ENCODE data around the gene ARRB2. TPM values are rescaled to one million over a fixed set of nuclear protein-coding genes. Genes with fewer than 3 reads are reported as not detected.

The ARRB2 gene
- total and polyA plus RNA-seq, 2 of the 13 experiments (the other 11 are each of a cell fraction or from before 2014, with no cell fraction given), result 21.5 to 49.2 TPM

DNA sequence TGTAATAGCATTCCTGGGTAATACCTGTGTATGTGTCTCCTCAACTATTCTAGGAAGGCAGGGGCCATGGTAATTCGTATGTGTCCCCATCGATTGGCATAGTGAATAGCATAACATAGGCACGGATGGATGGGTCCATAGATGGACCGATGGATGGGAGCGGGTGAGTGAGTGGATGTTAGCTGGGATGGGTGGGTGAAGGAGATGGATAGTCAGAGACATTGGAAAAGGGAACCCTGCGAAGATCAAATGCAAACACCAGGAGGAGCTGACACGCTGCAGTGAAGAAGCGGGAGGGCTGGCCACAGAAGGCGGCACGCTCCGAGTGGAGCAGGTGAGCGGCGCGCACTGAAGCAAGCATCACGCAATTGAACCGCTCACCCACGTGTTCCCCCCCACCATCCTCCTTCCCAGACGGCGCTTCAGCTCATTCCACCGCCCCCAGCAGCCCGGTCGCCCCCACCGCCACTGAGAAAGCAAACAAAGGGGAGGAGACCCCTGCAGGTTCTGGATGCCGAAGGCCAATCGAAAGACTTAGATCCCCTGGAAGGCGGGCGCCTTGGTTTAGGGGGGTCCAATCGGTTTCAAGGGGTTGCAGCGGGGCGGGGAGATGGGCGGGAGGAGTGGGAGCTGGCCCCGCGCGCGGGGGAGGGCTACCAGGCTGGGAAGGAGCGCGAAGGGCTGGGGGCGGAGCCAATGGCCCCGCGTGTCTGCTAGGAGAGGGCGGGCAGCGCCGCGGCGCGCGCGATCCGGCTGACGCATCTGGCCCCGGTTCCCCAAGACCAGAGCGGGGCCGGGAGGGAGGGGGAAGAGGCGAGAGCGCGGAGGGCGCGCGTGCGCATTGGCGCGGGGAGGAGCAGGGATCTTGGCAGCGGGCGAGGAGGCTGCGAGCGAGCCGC lies at the start of gene ARRB2 (continued):
- TF ChIP-seq ZBTB40 (IDR thresholded peaks at IDR 0.05) (no peak), ZBTB40 (CRISPR knock-in tag; IDR thresholded peaks at IDR 0.05) (no peak; the same call in 1 of the 2 replicates), ZBTB7B (CRISPR knock-in tag; IDR thresholded peaks at IDR 0.05) (0 out of 2 replicates have a peak, but pooled peaks have one; percentile 24), ZNF160 (CRISPR knock-in tag; IDR thresholded peaks at IDR 0.05) (no peak; the same call in 1 of the 2 replicates), ZNF792 (CRISPR knock-in tag; IDR thresholded peaks at IDR 0.05) (peak; percentile 22; the same call in 1 of the 2 replicates), ASH2L (IDR thresholded peaks at IDR 0.05; ENCODE audit: insufficient read length, low read depth, low read length) (no peak), MIER3 (CRISPR knock-in tag; IDR thresholded peaks at IDR 0.05; ENCODE audit: borderline replicate concordance) (no peak), TAF15 (IDR thresholded peaks at IDR 0.05; ENCODE audit: low read depth, low read length, poor library complexity, severe bottlenecking) (no peak), SMYD3 (CRISPR knock-in tag; IDR thresholded peaks at IDR 0.05) (no peak), ZFP90 (CRISPR knock-in tag; IDR thresholded peaks at IDR 0.05; ENCODE audit: borderline replicate concordance) (no peak), NFIC (IDR thresholded peaks at IDR 0.05; ENCODE audit: low read length) (no peak), ZNF691 (CRISPR knock-in tag; IDR thresholded peaks at IDR 0.05; ENCODE audit: borderline replicate concordance, low read depth) (0 out of 2 replicates have a peak, but pooled peaks have one; percentile 62), HNRNPH1 (optimal IDR thresholded peaks at IDR 0.05; ENCODE audit: low read depth, low read length) (no peak), MYNN (CRISPR knock-in tag; IDR thresholded peaks at IDR 0.05; ENCODE audit: low read depth) (no peak), ZNF550 (CRISPR knock-in tag; IDR thresholded peaks at IDR 0.05; ENCODE audit: borderline replicate concordance) (no peak)
- TF ChIP-seq, protein P1, sequence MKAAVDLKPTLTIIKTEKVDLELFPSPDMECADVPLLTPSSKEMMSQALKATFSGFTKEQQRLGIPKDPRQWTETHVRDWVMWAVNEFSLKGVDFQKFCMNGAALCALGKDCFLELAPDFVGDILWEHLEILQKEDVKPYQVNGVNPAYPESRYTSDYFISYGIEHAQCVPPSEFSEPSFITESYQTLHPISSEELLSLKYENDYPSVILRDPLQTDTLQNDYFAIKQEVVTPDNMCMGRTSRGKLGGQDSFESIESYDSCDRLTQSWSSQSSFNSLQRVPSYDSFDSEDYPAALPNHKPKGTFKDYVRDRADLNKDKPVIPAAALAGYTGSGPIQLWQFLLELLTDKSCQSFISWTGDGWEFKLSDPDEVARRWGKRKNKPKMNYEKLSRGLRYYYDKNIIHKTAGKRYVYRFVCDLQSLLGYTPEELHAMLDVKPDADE (CRISPR knock-in tag; IDR thresholded peaks at IDR 0.05), result no peak

All from HepG2 (cell line).